ENCODE results near the gene NPTX1.

DNA sequence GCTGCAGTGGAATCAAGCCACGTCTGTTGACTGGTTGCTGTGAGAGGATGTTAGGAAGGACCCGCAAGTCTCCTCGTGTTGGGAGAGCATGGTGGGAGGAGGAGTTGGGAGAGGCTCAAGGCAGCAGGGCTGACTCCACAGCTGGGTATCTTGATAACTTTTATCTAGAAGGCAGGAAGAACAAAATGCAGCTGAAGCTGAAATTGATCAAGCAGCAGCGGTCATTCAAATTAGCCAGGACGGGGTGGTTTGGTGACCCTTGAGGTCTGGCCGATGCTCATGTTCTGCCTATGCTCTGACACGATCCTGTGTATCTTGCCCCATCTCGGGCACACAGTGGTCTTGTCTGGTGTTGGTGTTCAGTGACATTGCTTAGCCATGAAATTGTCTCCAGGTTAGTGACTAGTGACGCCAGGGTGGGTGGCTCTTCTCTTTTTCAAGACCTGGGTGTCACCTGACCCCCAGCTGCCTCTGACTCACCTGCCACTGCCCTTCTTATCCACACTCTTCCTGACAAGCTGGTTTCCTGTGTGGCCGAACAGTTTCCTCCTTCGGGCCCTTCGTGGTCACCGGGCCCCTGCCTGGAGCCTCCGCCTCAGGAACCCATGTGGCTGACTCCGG is 19.1 kb downstream of the NPTX1 start:
- no peak for TF ChIP-seq CTCF (IDR thresholded peaks at IDR 0.05)
- no peak for TF ChIP-seq EZH2 (IDR thresholded peaks at IDR 0.05; ENCODE audit: borderline replicate concordance, insufficient read depth, low read depth, low read length, poor library complexity, severe bottlenecking)
